Measurements from ENCODE around the gene NUCB2. TPM values are rescaled to one million over a fixed set of nuclear protein-coding genes. Genes with fewer than 3 reads are reported as not detected.
A peak's percentile ranks its signal among the peaks of the same experiment; 100 is the strongest.

The NUCB2 gene
- polyA plus RNA-seq, 1 of the 3 experiments (the other 2 are of a cell fraction), result 25.0 TPM

DNA sequence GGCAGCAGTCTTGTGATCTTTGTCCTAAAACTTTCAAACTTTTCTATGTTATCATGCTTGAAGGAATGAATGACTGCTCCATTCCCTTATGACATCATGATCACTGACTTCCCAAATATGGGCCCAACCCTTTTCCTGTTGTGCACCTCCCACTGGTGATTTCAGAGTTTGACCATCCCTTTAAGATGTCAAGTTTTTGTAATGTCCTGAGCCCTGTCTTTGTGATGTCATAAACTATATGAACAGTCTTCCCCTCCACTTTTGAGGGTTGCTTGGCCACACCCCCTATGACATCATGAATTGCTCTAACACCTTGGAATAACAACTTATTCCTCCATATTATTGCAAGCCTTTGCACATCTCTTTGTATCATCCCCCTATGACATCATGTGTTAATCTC lies 16.5 kb upstream of the NUCB2 start:
- Histone ChIP-seq H3K4me2 (no peak overlapping the region), H3K9ac (no peak overlapping the region), H3K4me3 (ENCODE audit: low read depth in 2 of 2, low read length in 1 of 2) (no peak overlapping the region), H3K79me2 (ENCODE audit: insufficient read depth) (no peaks in the 10 kb centered on the region), H3K9me3 (no peaks in the 10 kb centered on the region), H3K4me1 (ENCODE audit: control insufficient read depth in 1 of 2, insufficient read depth in 2 of 2, low read depth in 1 of 2, low read length in 1 of 2) (no peaks in the 10 kb centered on the region), H4K20me1 (ENCODE audit: insufficient read depth) (no peaks in the 10 kb centered on the region), H3F3A (replicated peaks; ENCODE audit: insufficient read depth) (peaks cover 9% of the 10 kb centered on the region), H2AFZ (ENCODE audit: low read depth) (no peak overlapping the region), H3K9me2 (no peaks in the 10 kb centered on the region), H3K27ac (ENCODE audit: low read depth in 2 of 2, low read length in 1 of 2) (no peak overlapping the region), H3K36me3 (replicated peaks in 1 of 2; ENCODE audit: control insufficient read depth in 1 of 2, insufficient read depth in 2 of 2, low read length in 1 of 2) (no peaks in the 10 kb centered on the region), H3K27me3 (ENCODE audit: insufficient read depth) (no peaks in the 10 kb centered on the region)
- ChIA-PET CTCF (no interaction called here), POLR2A (no interaction called here)
- DNase-seq, result no peak
- no peak for TF ChIP-seq EZH2phosphoT487 (IDR thresholded peaks at IDR 0.05; ENCODE audit: borderline replicate concordance, low read depth)
- no peak for TF ChIP-seq FOXJ3 (CRISPR knock-in tag; IDR thresholded peaks at IDR 0.05)
- TF ChIP-seq, protein P1, sequence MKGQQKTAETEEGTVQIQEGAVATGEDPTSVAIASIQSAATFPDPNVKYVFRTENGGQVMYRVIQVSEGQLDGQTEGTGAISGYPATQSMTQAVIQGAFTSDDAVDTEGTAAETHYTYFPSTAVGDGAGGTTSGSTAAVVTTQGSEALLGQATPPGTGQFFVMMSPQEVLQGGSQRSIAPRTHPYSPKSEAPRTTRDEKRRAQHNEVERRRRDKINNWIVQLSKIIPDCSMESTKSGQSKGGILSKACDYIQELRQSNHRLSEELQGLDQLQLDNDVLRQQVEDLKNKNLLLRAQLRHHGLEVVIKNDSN (IDR thresholded peaks at IDR 0.05; ENCODE audit: borderline replicate concordance, low read depth), result no peak
- TF ChIP-seq JUND (IDR thresholded peaks at IDR 0.05), result no peak
- no peak for TF ChIP-seq TAF1 (IDR thresholded peaks at IDR 0.05; ENCODE audit: borderline replicate concordance, low read depth, low read length)
- no peak for TF ChIP-seq YY1 (IDR thresholded peaks at IDR 0.05; ENCODE audit: low read depth)
- no peak for TF ChIP-seq ELF1 (IDR thresholded peaks at IDR 0.05)
- no peak for TF ChIP-seq CTCF (IDR thresholded peaks at IDR 0.05)

- 69% methylated on average over 1 of the region's 1 CpG for WGBS (ENCODE audit: low lambda C conversion rate)
- H4K20me1 ChIP-seq (ENCODE audit: insufficient read depth), result no peaks in the 10 kb centered on the region
- H3K27me3 ChIP-seq (ENCODE audit: insufficient read depth), result no peaks in the 10 kb centered on the region
- H3K9me2 ChIP-seq, result no peaks in the 10 kb centered on the region
- H3K9ac ChIP-seq, result no peak overlapping the region
- no peaks in the 10 kb centered on the region for H3K79me2 ChIP-seq (ENCODE audit: insufficient read depth)
- H3K27ac ChIP-seq (ENCODE audit: low read depth in 2 of 2, low read length in 1 of 2), result no peak overlapping the region
- peaks cover 3% of the 10 kb centered on the region for H3F3A ChIP-seq (replicated peaks; ENCODE audit: insufficient read depth)
- POLR2A ChIA-PET, result no interaction called here
- no peak for DNase-seq
- H3K9me3 ChIP-seq, result no peaks in the 10 kb centered on the region
- CTCF ChIA-PET, result interaction anchor here (1.0 kb wide), 1 partner anchor 165 kb away, joined by 3 read pairs; no protein-coding TSS in a partner anchor
- H3K36me3 ChIP-seq (replicated peaks in 1 of 2; ENCODE audit: control insufficient read depth in 1 of 2, insufficient read depth in 2 of 2, low read length in 1 of 2), result no peaks in the 10 kb centered on the region
- peak; percentile 56; the same call in 1 of the 2 replicates for TF ChIP-seq FOSL2 (IDR thresholded peaks at IDR 0.05; ENCODE audit: borderline replicate concordance, low read depth)
- TF ChIP-seq MEF2A (IDR thresholded peaks at IDR 0.05; ENCODE audit: borderline replicate concordance, low read depth), result no peak
- TF ChIP-seq JUND (IDR thresholded peaks at IDR 0.05), result peak; percentile 42
- TF ChIP-seq POLR2AphosphoS5 (IDR thresholded peaks at IDR 0.05; ENCODE audit: low read depth, low read length), result no peak
- H3K4me2 ChIP-seq, result no peak overlapping the region
- H3K4me3 ChIP-seq (ENCODE audit: low read depth in 2 of 2, low read length in 1 of 2), result no peak overlapping the region
- no peaks in the 10 kb centered on the region for H3K4me1 ChIP-seq (ENCODE audit: control insufficient read depth in 1 of 2, insufficient read depth in 2 of 2, low read depth in 1 of 2, low read length in 1 of 2)
- H2AFZ ChIP-seq (ENCODE audit: low read depth), result no peak overlapping the region
These were observed 12.8 kb upstream of the NUCB2 start for GRCh38 chr11:17263769-17264168.

All from SK-N-SH (cell line).